ENCODE measurements around the gene SRC. TPM values are rescaled to one million over a fixed set of nuclear protein-coding genes. Genes with fewer than 3 reads are reported as not detected.
A peak's percentile ranks its signal among the peaks of the same experiment; 100 is the strongest.

The SRC gene
- polyA plus RNA-seq (22.8 to 32.3 TPM (median 30.9 TPM) in 3 replicates), polyA minus RNA-seq (47.7 to 113 TPM (median 52.6 TPM) in 3 replicates)
- polyA plus RNA-seq (2011; ENCODE audit: low read depth) = 10.3 TPM
- 22.0 and 26.2 TPM in 2 replicates for polyA plus RNA-seq (2011; cell fraction: cytosol; rRNA removed)
- 65.3 and 76.3 TPM in 2 replicates for polyA plus RNA-seq (2011; cell fraction: nucleus; rRNA removed)
- polyA plus RNA-seq (2012; ENCODE audit: low replicate concordance) = 16.5 and 28.7 TPM in 2 replicates
- 31.1 TPM for polyA minus RNA-seq (2011; cell fraction: cytosol; rRNA and poly(A)+ RNA removed)
- 39.2 and 42.9 TPM in 2 replicates for polyA minus RNA-seq (2011; cell fraction: nucleus; rRNA and poly(A)+ RNA removed)

- Histone ChIP-seq H3K27ac (ENCODE audit: control insufficient read depth, insufficient read depth, low read length) (no peak within 1 kb of the TSS), H3K4me3 (ENCODE audit: control insufficient read depth in 2 of 3, extremely low read depth in 1 of 3, insufficient read depth in 2 of 3, low read depth in 1 of 3, low read length in 3 of 3) (peak within 1 kb of the TSS; percentile 55 to 76 (median 74)), H3K9me1 (ENCODE audit: control insufficient read depth, extremely low read depth, insufficient read depth, low read length) (peaks cover 6% of the 10 kb centered on the region), H2AFZ (ENCODE audit: control insufficient read depth, low read length) (peak within 1 kb of the TSS; percentile 72), H3K4me1 (ENCODE audit: control insufficient read depth, extremely low read depth, insufficient read depth, low read length) (peaks cover 24% of the 10 kb centered on the region), H3K27me3 (ENCODE audit: control insufficient read depth, extremely low read depth, insufficient read depth, low read length) (no peaks in the 10 kb centered on the region), H3K4me2 (ENCODE audit: control insufficient read depth, extremely low read depth, insufficient read depth, low read depth, low read length) (peak within 1 kb of the TSS; percentile 82), H3K36me3 (ENCODE audit: control insufficient read depth in 2 of 2, extremely low read depth in 1 of 2, insufficient read depth in 2 of 2, low read length in 2 of 2) (peaks cover 3 to 13% of the 10 kb centered on the region in 2 experiments), H3K79me2 (ENCODE audit: control insufficient read depth, insufficient read depth, low read length) (peaks cover 45% of the 10 kb centered on the region), H3K9me3 (ENCODE audit: control insufficient read depth, low read depth, low read length) (no peaks in the 10 kb centered on the region), H4K20me1 (ENCODE audit: control insufficient read depth, extremely low read depth, insufficient read depth, low read length) (peaks cover 5% of the 10 kb centered on the region), H3K9ac (ENCODE audit: control insufficient read depth, extremely low read depth, insufficient read depth, low read length) (peak within 1 kb of the TSS; percentile 60)
- no peak for FAIRE-seq
- DNase-seq (ENCODE audit: low read depth, low spot score) = no peak
- TF ChIP-seq EZH2 (IDR thresholded peaks at IDR 0.05; ENCODE audit: low read length) = no peak
- TF ChIP-seq, protein P1, sequence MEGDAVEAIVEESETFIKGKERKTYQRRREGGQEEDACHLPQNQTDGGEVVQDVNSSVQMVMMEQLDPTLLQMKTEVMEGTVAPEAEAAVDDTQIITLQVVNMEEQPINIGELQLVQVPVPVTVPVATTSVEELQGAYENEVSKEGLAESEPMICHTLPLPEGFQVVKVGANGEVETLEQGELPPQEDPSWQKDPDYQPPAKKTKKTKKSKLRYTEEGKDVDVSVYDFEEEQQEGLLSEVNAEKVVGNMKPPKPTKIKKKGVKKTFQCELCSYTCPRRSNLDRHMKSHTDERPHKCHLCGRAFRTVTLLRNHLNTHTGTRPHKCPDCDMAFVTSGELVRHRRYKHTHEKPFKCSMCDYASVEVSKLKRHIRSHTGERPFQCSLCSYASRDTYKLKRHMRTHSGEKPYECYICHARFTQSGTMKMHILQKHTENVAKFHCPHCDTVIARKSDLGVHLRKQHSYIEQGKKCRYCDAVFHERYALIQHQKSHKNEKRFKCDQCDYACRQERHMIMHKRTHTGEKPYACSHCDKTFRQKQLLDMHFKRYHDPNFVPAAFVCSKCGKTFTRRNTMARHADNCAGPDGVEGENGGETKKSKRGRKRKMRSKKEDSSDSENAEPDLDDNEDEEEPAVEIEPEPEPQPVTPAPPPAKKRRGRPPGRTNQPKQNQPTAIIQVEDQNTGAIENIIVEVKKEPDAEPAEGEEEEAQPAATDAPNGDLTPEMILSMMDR (optimal IDR thresholded peaks at IDR 0.05 in 1 of 3, IDR thresholded peaks at IDR 0.05 in 1 of 3, conservative IDR thresholded peaks at IDR 0.05 in 1 of 3; ENCODE audit: extremely low read depth in 1 of 3, insufficient read depth in 2 of 3, low read length in 3 of 3) = no peak
- dilution Hi-C loops (cut with MboI; ENCODE audit: extremely low pct_ligation_motif_present, low sequenced_read_pairs) = no loop called here
Measured at GRCh38 chr20:37345339-37346235, at the start of gene SRC. TSS of gene SRC (plus strand) at chr20:37346140. CDS start at chr20:37384154, 38,014 bp downstream.

DNA sequence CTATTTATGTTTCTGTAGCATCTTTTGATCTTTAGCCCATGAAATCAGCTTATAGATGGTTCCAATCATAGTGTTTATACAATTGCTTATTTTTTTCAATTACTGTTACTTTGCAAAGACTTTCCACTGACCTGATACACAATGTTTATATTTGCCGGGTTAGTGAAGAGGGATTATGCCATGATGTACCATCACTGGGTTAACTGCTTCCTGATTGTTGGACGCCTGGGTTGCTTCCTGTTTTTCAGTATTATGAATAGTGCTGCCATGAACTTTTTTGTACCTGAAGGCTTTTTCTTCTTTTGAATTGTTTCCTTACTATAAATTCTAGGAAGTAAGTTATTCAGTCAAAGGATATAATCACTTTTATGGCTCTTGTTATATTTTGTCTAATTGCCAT lies 49.6 kb upstream of the SRC start:
- Histone ChIP-seq H3K4me2 (ENCODE audit: control insufficient read depth, extremely low read depth, insufficient read depth, low read depth, low read length) (peak overlapping the region; percentile 98), H4K20me1 (ENCODE audit: control insufficient read depth, extremely low read depth, insufficient read depth, low read length) (no peaks in the 10 kb centered on the region), H3K9me1 (ENCODE audit: control insufficient read depth, extremely low read depth, insufficient read depth, low read length) (peaks cover 6% of the 10 kb centered on the region), H3K4me3 (ENCODE audit: control insufficient read depth in 2 of 3, extremely low read depth in 1 of 3, insufficient read depth in 2 of 3, low read depth in 1 of 3, low read length in 3 of 3) (no peak overlapping the region), H3K79me2 (ENCODE audit: control insufficient read depth, insufficient read depth, low read length) (peaks cover 50% of the 10 kb centered on the region), H3K27me3 (ENCODE audit: control insufficient read depth, extremely low read depth, insufficient read depth, low read length) (no peaks in the 10 kb centered on the region), H3K4me1 (ENCODE audit: control insufficient read depth, extremely low read depth, insufficient read depth, low read length) (peaks cover 58% of the 10 kb centered on the region), H3K27ac (ENCODE audit: control insufficient read depth, insufficient read depth, low read length) (peak overlapping the region; percentile 98), H2AFZ (ENCODE audit: control insufficient read depth, low read length) (no peak overlapping the region), H3K36me3 (ENCODE audit: control insufficient read depth in 2 of 2, extremely low read depth in 1 of 2, insufficient read depth in 2 of 2, low read length in 2 of 2) (peaks cover 11 to 27% of the 10 kb centered on the region in 2 experiments), H3K9me3 (ENCODE audit: control insufficient read depth, low read depth, low read length) (no peaks in the 10 kb centered on the region), H3K9ac (ENCODE audit: control insufficient read depth, extremely low read depth, insufficient read depth, low read length) (peak overlapping the region; percentile 76)
- dilution Hi-C loops (cut with MboI; ENCODE audit: extremely low pct_ligation_motif_present, low sequenced_read_pairs) = no loop called here
- DNase-seq (ENCODE audit: low read depth, low spot score) (no peak), FAIRE-seq (no peak)
- TF ChIP-seq, protein P1 (optimal IDR thresholded peaks at IDR 0.05 in 1 of 3, IDR thresholded peaks at IDR 0.05 in 1 of 3, conservative IDR thresholded peaks at IDR 0.05 in 1 of 3; ENCODE audit: extremely low read depth in 1 of 3, insufficient read depth in 2 of 3, low read length in 3 of 3) = no peak
- TF ChIP-seq EZH2 (IDR thresholded peaks at IDR 0.05; ENCODE audit: low read length) = no peak
